HepG2 (cell line): ENCODE data around the gene CHAF1B. TPM values are rescaled to one million over a fixed set of nuclear protein-coding genes. Genes with fewer than 3 reads are reported as not detected.

ENCODE experiments used
- ATAC-seq: fragments of 200-7000 bp; cut with Tn5 transposase; 3 replicates; pipeline ENCODE4 v1.9.1; 2020; ENCODE audit warnings: mild to moderate bottlenecking, moderate library complexity
- BruUV-seq: library from RNA; stranded (reverse); fragments of 400-500 nt; replicated peaks from 2 replicates; lab custom pipeline; 2021; lab: Mats Ljungman, UMichigan
- CTCF ChIA-PET: fragments of 300-600 bp; formaldehyde crosslinking; extraction: SDS; loops from one replicate; lab custom pipeline; 2021; ENCODE audit warnings: low total read pairs, inconsistent platforms, low intra/inter-chr PET ratio; lab: Yijun Ruan, JAX
- POLR2A ChIA-PET: fragments of 350-600 bp; sonication (Branson Sonifier 250); formaldehyde crosslinking; loops from one replicate; lab custom pipeline; 2020; ENCODE audit warnings: antibody characterized with exemption, inconsistent platforms; lab: Yijun Ruan, JAX
- DNase-seq: peaks from one replicate; pipeline ENCODE4 v3.0.0-alpha.2; 2015; ENCODE audit warnings: low spot score
- FAIRE-seq: peaks from 3 replicates; lab custom pipeline; 2011; peaks lifted over from hg19 to GRCh38; lab: Jason Lieb, UNC
- H2AFZ ChIP-seq: one replicate; pipeline ENCODE4 v1.6.1; 2011; ENCODE audit warnings: low read length, inconsistent platforms
- H3K27ac ChIP-seq: fragments of 300-600 bp; 3 replicates; pipeline ENCODE4 v1.8.0; 2011; ENCODE audit warnings: mixed run types, mild to moderate bottlenecking, mixed read lengths, low read length, inconsistent platforms; ENCODE audit not compliant: insufficient read depth; ENCODE audit errors: extremely low read length
- H3K27me3 ChIP-seq, 2 experiments: fragments of 200-600 bp in 1 of 2; 2 replicates in 1 of 2; 3 replicates in 1 of 2; pipeline versions ENCODE4 v1.6.0 to v1.8.0; 2011; ENCODE audit warnings: low read length in 2 of 2, mild to moderate bottlenecking in 2 of 2, moderate library complexity in 2 of 2, inconsistent platforms in 1 of 2; ENCODE audit not compliant: insufficient read depth in 2 of 2, control insufficient read depth in 1 of 2
- H3K36me3 ChIP-seq, 2 experiments: fragments of 200-600 bp in 1 of 2; replicated peaks in 1 of 2; 2 replicates in 1 of 2; 3 replicates in 1 of 2; pipeline versions ENCODE4 v1.5.1 to v1.8.0; 2011; ENCODE audit warnings: low read length in 2 of 2, inconsistent platforms in 1 of 2; ENCODE audit not compliant: insufficient read depth in 2 of 2, control insufficient read depth in 1 of 2
- H3K4me1 ChIP-seq: 2 replicates; pipeline ENCODE4 v1.5.1; 2012; ENCODE audit warnings: low read length, inconsistent platforms; ENCODE audit not compliant: insufficient read depth
- H3K4me2 ChIP-seq: 2 replicates; pipeline ENCODE4 v1.6.0; 2011; ENCODE audit warnings: low read depth, low read length, inconsistent platforms
- H3K4me3 ChIP-seq, 3 experiments: fragments of 200-600 bp in 1 of 3; sonication (generic), shearing (Covaris generic) in 1 of 3; replicated peaks in 1 of 3; 2 replicates each; pipeline ENCODE4 v1.5.1; 2011 to 2016; ENCODE audit warnings: low read length in 3 of 3, inconsistent platforms in 2 of 3, low read depth in 2 of 3, mild to moderate bottlenecking in 2 of 3, control low read depth in 1 of 3, mixed read lengths in 1 of 3; ENCODE audit not compliant: insufficient read depth in 1 of 3
- H3K79me2 ChIP-seq: one replicate; pipeline ENCODE4 v1.6.1; 2011; ENCODE audit warnings: low read length, inconsistent platforms; ENCODE audit not compliant: insufficient read depth
- H3K9ac ChIP-seq: 2 replicates; pipeline ENCODE4 v1.6.0; 2011; ENCODE audit warnings: mild to moderate bottlenecking, low read depth, low read length, inconsistent platforms; ENCODE audit not compliant: insufficient read depth
- H3K9me3 ChIP-seq: 2 replicates; pipeline ENCODE4 v1.5.1; 2012; ENCODE audit warnings: mild to moderate bottlenecking, low read length
- H4K20me1 ChIP-seq: 2 replicates; pipeline ENCODE4 v1.6.0; 2011; ENCODE audit warnings: inconsistent platforms, mild to moderate bottlenecking, low read length, moderate library complexity; ENCODE audit not compliant: insufficient read depth
- CEBPB ChIP-seq: IDR thresholded peaks from 2 replicates; pipeline ENCODE4 v1.6.1; 2011; ENCODE audit warnings: low read depth, low read length, improper control_type of control experiment, borderline replicate concordance
- FOXK1 ChIP-seq: sonication (generic); formaldehyde crosslinking; IDR thresholded peaks from 2 replicates; pipeline ENCODE4 v1.4.0; 2020; ENCODE audit warnings: low read depth, missing genetic modification reagents, borderline replicate concordance
- KLF13 ChIP-seq: sonication (generic); formaldehyde crosslinking; IDR thresholded peaks from 2 replicates; pipeline ENCODE4 v1.4.0; 2020; ENCODE audit warnings: mild to moderate bottlenecking, missing genetic modification reagents
- NR2C2 ChIP-seq: sonication (generic); formaldehyde crosslinking; IDR thresholded peaks from 2 replicates; pipeline ENCODE4 v1.4.0; 2020; ENCODE audit warnings: missing genetic modification reagents, mild to moderate bottlenecking, moderate library complexity, borderline replicate concordance
- ZFP37 ChIP-seq: sonication (generic); formaldehyde crosslinking; IDR thresholded peaks from 2 replicates; pipeline ENCODE4 v1.4.0; 2020; ENCODE audit warnings: missing genetic modification reagents, borderline replicate concordance
- ZNF496 ChIP-seq: sonication (generic); formaldehyde crosslinking; IDR thresholded peaks from 2 replicates; pipeline ENCODE4 v1.8.1; 2023; ENCODE audit warnings: mild to moderate bottlenecking, moderate library complexity, missing genetic modification reagents; ENCODE audit not compliant: insufficient replicate concordance
- ZNF879 ChIP-seq: sonication (generic); formaldehyde crosslinking; IDR thresholded peaks from 2 replicates; pipeline ENCODE4 v1.8.1; 2023; ENCODE audit warnings: missing genetic modification reagents
- WGBS: methylation state at CpG from one replicate; pipeline ENCODE4 v1.1.6; 2017; ENCODE audit warnings: low lambda C conversion rate; 5-methylcytosine and 5-hydroxymethylcytosine counted together
- in situ Hi-C: cut with HindIII; loops from 2 replicates; pipeline ENCODE4 v1.10.0; 2017; ENCODE audit warnings: low pct_unique_long_range_greater_than_20kb; ENCODE audit not compliant: extremely low pct_ligation_motif_present
- intact Hi-C: fragments of 100-400 bp; cut with micrococcal nuclease; formaldehyde crosslinking; loops from one replicate; pipeline ENCODE4 v1.10.0; 2022; ENCODE audit not compliant: unreplicated experiment
- polyA plus RNA-seq, 8 experiments: library from polyadenylated mRNA; depleted of rRNA in 3 of 8; stranded (reverse) in 7 of 8; unstranded in 1 of 8; fragments of >200 nt; fragmentation: Illumina TruSeq in 4 of 8; extraction: Trizol in 4 of 8; gene quantifications; 2 replicates each; pipeline versions ENCODE4 v1.2.1 to v1.2.3, GENCODE V29; 2011 to 2016; ENCODE audit warnings: low read depth in 4 of 8, missing spikeins in 1 of 8, mixed read lengths in 1 of 8; ENCODE audit not compliant: insufficient read depth in 1 of 8
- total RNA-seq, 5 experiments: library from RNA; depleted of rRNA; stranded (reverse); fragments of >200 nt; fragmentation: Illumina TruSeq; extraction: Trizol; gene quantifications; 2 replicates each; pipeline ENCODE4 v1.2.3, GENCODE V29; 2016; ENCODE audit warnings: low read depth in 1 of 5
- TF ChIP-seq, protein P1 (sequence below): sonication (generic); formaldehyde crosslinking; IDR thresholded peaks from 2 replicates; pipeline ENCODE4 v1.4.0; 2020; ENCODE audit warnings: mild to moderate bottlenecking, missing genetic modification reagents
- TF ChIP-seq, protein P2 (sequence below): sonication (generic); formaldehyde crosslinking; IDR thresholded peaks from 2 replicates; pipeline ENCODE4 v1.8.0; 2022; ENCODE audit warnings: mild to moderate bottlenecking, missing genetic modification reagents
- TF ChIP-seq, protein P3 (sequence below): sonication (generic); formaldehyde crosslinking; IDR thresholded peaks from 2 replicates; pipeline ENCODE4 v1.4.0; 2020; ENCODE audit warnings: mild to moderate bottlenecking, low read depth, missing genetic modification reagents

CHAF1B gene
- total and polyA plus RNA-seq, 2 of the 13 experiments (the other 11 are each of a cell fraction or from before 2014, with no cell fraction given), result 5.1 to 14.1 TPM

DNA sequence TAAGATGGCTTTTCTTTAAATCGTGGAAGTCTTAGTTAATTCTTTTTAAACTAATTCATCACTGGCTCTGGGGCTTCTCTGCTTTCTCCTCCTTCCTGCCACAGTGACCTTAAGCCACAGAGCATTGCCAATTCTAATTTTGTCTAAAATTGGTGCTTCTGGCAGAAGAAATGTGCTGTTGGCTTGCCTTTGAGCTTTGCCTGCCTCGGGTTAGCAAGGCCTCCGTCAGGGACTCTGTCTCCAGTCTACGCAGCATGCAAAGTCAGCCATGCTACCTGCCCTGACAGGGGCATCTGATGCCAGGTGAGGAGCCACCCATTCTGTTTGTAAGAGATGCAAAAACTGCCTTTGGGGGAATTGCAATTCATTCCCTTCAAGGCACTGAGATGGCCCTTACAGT lies 69.5 kb downstream of the CHAF1B start:
- POLR2A ChIA-PET, result no interaction called here
- no peak overlapping the region for H3K27ac ChIP-seq
- in situ Hi-C loops (no loop called here), intact Hi-C loops (no loop called here)
- FAIRE-seq, result no peak
- H4K20me1 ChIP-seq, result no peaks in the 10 kb centered on the region
- H3K9ac ChIP-seq, result no peak overlapping the region
- H3K4me1 ChIP-seq, result peaks cover 14% of the 10 kb centered on the region
- no peak for ATAC-seq
- CTCF ChIA-PET, result no interaction called here
- no peak overlapping the region for H2AFZ ChIP-seq
- BruUV-seq, result no TSS peak
- 52% methylated on average over 4 of the region's 4 CpGs for WGBS
- TF ChIP-seq FOXK1 (CRISPR knock-in tag) (no peak), ZFP37 (no peak), CEBPB (no peak), KLF13 (CRISPR knock-in tag) (no peak), NR2C2 (CRISPR knock-in tag) (no peak), ZNF879 (CRISPR knock-in tag) (no peak), ZNF496 (CRISPR knock-in tag) (no peak)
- TF ChIP-seq, protein P1, sequence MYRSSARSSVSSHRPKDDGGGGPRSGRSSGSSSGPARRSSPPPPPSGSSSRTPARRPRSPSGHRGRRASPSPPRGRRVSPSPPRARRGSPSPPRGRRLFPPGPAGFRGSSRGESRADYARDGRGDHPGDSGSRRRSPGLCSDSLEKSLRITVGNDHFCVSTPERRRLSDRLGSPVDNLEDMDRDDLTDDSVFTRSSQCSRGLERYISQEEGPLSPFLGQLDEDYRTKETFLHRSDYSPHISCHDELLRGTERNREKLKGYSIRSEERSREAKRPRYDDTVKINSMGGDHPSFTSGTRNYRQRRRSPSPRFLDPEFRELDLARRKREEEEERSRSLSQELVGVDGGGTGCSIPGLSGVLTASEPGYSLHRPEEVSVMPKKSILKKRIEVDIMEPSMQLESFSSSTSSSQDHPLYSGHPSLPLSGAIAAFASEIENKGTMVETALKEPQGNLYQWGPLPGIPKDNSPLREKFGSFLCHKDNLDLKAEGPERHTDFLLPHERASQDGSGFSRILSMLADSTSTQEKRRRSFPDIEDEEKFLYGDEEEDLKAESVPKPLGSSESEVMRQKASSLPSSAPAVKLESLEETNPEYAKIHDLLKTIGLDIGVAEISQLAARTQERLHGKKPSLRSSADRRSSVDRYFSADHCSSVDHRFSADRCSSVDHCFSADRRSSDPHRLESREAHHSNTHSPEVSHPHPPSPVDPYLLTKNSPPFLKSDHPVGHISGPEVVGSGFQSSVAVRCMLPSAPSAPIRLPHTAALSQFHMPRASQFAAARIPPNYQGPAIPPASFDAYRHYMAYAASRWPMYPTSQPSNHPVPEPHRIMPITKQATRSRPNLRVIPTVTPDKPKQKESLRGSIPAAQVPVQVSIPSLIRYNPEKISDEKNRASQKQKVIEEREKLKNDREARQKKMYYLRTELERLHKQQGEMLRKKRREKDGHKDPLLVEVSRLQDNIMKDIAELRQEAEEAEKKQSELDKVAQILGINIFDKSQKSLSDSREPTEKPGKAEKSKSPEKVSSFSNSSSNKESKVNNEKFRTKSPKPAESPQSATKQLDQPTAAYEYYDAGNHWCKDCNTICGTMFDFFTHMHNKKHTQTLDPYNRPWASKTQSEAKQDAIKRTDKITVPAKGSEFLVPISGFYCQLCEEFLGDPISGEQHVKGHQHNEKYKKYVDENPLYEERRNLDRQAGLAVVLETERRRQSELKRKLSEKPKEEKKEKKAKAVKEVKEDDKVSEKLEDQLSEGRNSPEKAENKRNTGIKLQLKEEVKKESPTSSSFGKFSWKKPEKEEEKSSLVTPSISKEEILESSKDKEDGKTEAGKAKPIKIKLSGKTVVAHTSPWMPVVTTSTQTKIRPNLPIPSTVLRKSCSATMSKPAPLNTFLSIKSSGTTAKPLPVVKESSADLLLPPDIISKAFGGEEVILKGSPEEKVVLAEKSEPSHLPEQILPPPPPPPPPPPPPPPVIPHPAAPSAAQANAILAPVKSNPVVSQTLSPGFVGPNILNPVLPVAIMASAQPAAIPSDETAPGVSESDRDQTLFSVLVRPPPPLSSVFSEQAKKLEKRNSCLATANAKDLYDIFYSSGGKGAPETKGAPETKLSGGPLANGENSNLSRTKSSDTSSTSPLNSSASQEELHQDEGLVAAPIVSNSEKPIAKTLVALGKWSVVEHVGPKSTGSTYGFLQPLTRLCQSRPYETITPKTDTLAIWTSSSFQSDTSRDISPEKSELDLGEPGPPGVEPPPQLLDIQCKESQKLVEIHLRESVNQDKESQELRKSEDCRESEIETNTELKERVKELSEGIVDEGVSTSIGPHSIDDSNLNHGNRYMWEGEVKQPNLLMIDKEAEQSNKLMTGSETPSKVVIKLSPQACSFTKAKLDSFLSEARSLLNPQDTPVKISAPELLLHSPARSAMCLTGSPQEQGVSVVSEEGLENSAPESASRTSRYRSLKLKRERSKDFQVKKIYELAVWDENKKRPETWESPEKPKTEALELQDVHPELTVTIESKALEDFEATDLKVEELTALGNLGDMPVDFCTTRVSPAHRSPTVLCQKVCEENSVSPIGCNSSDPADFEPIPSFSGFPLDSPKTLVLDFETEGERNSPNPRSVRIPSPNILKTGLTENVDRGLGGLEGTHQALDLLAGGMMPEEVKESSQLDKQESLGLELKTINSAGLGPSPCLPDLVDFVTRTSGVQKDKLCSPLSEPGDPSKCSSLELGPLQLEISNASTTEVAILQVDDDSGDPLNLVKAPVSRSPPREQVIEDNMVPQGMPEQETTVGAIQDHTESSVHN (CRISPR knock-in tag), result no peak
- TF ChIP-seq, protein P2, sequence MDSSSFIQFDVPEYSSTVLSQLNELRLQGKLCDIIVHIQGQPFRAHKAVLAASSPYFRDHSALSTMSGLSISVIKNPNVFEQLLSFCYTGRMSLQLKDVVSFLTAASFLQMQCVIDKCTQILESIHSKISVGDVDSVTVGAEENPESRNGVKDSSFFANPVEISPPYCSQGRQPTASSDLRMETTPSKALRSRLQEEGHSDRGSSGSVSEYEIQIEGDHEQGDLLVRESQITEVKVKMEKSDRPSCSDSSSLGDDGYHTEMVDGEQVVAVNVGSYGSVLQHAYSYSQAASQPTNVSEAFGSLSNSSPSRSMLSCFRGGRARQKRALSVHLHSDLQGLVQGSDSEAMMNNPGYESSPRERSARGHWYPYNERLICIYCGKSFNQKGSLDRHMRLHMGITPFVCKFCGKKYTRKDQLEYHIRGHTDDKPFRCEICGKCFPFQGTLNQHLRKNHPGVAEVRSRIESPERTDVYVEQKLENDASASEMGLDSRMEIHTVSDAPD (CRISPR knock-in tag), result no peak
- TF ChIP-seq, protein P3, sequence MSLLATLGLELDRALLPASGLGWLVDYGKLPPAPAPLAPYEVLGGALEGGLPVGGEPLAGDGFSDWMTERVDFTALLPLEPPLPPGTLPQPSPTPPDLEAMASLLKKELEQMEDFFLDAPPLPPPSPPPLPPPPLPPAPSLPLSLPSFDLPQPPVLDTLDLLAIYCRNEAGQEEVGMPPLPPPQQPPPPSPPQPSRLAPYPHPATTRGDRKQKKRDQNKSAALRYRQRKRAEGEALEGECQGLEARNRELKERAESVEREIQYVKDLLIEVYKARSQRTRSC (CRISPR knock-in tag), result no peak
- 0 out of 2 replicates have a peak overlapping the region, but pooled peaks have one; percentile 75 for H3K4me2 ChIP-seq
- DNase-seq, result no peak
- no peaks in the 10 kb centered on the region for H3K79me2 ChIP-seq
- no peak overlapping the region for H3K4me3 ChIP-seq
- no peaks in the 10 kb centered on the region for H3K36me3 ChIP-seq
- no peaks in the 10 kb centered on the region for H3K9me3 ChIP-seq
- peaks cover 0 to 5% of the 10 kb centered on the region in 2 experiments; a peak in 1 of 5 replicates for H3K27me3 ChIP-seq
